GM19452 (cell line): ENCODE data around the gene TRAPPC5.
"Not testable (repeated sequence)": the region's sequence is repeated elsewhere in the genome, so short reads cannot be mapped to it uniquely, and the experiment has no call there.

Source experiments
- ATAC-seq: cut with Tn5 transposase; IDR thresholded peaks from one replicate; pipeline ENCODE4 v1.9.1; 2021; ENCODE audit not compliant: unreplicated experiment

TRAPPC5 gene

GRCh38 chr19:7680606-7681339, at the start of gene TRAPPC5:
TSS of gene TRAPPC5 (plus strand) at chr19:7680833. CDS start at chr19:7682254, 1,421 bp downstream.
- peak; percentile 48 for ATAC-seq

GRCh38 chr19:7631577-7631976, 49.1 kb upstream of the TRAPPC5 start:
- ATAC-seq, result no peak

GRCh38 chr19:7632340-7633203, 48.1 kb upstream of the TRAPPC5 start:
- ATAC-seq, result no peak

- ATAC-seq, result no peak
Measured at GRCh38 chr19:7633698-7634097, 46.9 kb upstream of the TRAPPC5 start, which contains the start of gene PCP2. TSS of gene PCP2 (minus strand) at chr19:7633719. CDS start at chr19:7633457, 262 bp downstream.

GRCh38 chr19:7635670-7636069, 45.0 kb upstream of the TRAPPC5 start:
- no peak for ATAC-seq

GRCh38 chr19:7636317-7636690, 44.3 kb upstream of the TRAPPC5 start:
- ATAC-seq, result no peak

GRCh38 chr19:7636691-7637373, 43.8 kb upstream of the TRAPPC5 start, which contains the start of gene STXBP2:
TSS of gene STXBP2 (plus strand) at chr19:7637110. CDS start at chr19:7637150, 40 bp downstream.
- ATAC-seq, result no peak

- no peak for ATAC-seq
Measured at GRCh38 chr19:7637374-7638256, 43.0 kb upstream of the TRAPPC5 start.

GRCh38 chr19:7638802-7639465, 41.7 kb upstream of the TRAPPC5 start:
- no peak for ATAC-seq

GRCh38 chr19:7639863-7640348, 40.7 kb upstream of the TRAPPC5 start:
- ATAC-seq, result no peak

GRCh38 chr19:7640803-7641202, 39.8 kb upstream of the TRAPPC5 start:
- ATAC-seq, result no peak

GRCh38 chr19:7641290-7642276, 39.0 kb upstream of the TRAPPC5 start:
- ATAC-seq, result no peak

GRCh38 chr19:7642295-7643030, 38.2 kb upstream of the TRAPPC5 start:
- no peak for ATAC-seq

GRCh38 chr19:7643031-7643415, 37.6 kb upstream of the TRAPPC5 start:
- ATAC-seq, result no peak

- not testable (repeated sequence) for ATAC-seq
Measured at GRCh38 chr19:7643629-7644549, 36.7 kb upstream of the TRAPPC5 start.

GRCh38 chr19:7644550-7644877, 36.1 kb upstream of the TRAPPC5 start:
- ATAC-seq, result no peak

- ATAC-seq, result no peak
Measured at GRCh38 chr19:7645163-7645562, 35.5 kb upstream of the TRAPPC5 start.
